Left lung (tissue), 10 donors: ENCODE measurements around the gene ASB3. TPM values are rescaled to one million over a fixed set of nuclear protein-coding genes. Genes with fewer than 3 reads are reported as not detected.

ENCODE experiments used
- ATAC-seq: fragments of 200-7000 bp; cut with Tn5 transposase; one replicate; pipeline ENCODE4 v1.9.1; 2020; ENCODE audit warnings: moderate library complexity
- DNase-seq, 4 donors: peaks; one replicate each; pipeline ENCODE4 v3.0.0-alpha.2; 2013 to 2020
- H3K27ac ChIP-seq, 2 donors: fragments of 200-600 bp; sonication (generic) in 1 of 2; one replicate each; pipeline versions ENCODE4 v1.5.0 to v1.8.0; 2020 to 2021
- H3K27me3 ChIP-seq, 2 donors: fragments of 200-600 bp; sonication (generic) in 1 of 2; one replicate each; pipeline versions ENCODE4 v1.5.0 to v1.8.0; 2020 to 2021
- H3K36me3 ChIP-seq, 2 donors: fragments of 200-600 bp; sonication (generic) in 1 of 2; one replicate each; pipeline versions ENCODE4 v1.5.0 to v1.8.0; 2020 to 2021
- H3K4me1 ChIP-seq, 2 donors: fragments of 200-600 bp; one replicate each; pipeline ENCODE4 v1.8.0; 2021
- H3K4me3 ChIP-seq, 2 donors: fragments of 200-600 bp; sonication (generic) in 1 of 2; one replicate each; pipeline versions ENCODE4 v1.5.0 to v1.8.0; 2020 to 2021; ENCODE audit warnings: mild to moderate bottlenecking in 1 of 2
- H3K9me3 ChIP-seq, 2 donors: fragments of 200-600 bp; sonication (generic) in 1 of 2; one replicate each; pipeline versions ENCODE4 v1.5.0 to v1.8.0; 2020 to 2021
- CTCF ChIP-seq, 2 donors: fragments of 200-600 bp; sonication (generic) in 1 of 2; IDR thresholded peaks; one replicate each; pipeline versions ENCODE4 v1.5.0 to v1.8.0; 2021; ENCODE audit warnings: antibody characterized with exemption in 2 of 2
- intact Hi-C, 2 donors: fragments of 100-400 bp; cut with DNase I; formaldehyde crosslinking; loops; one replicate each; pipeline versions ENCODE4 v1.11.2 to v1.14.2; 2022
- polyA plus RNA-seq, 6 donors: library from polyadenylated mRNA; unstranded; fragments of 120-200 nt; gene quantifications; one replicate each; pipeline ENCODE4 v1.2.1, GENCODE V29; 2013; ENCODE audit not compliant: insufficient read length in 6 of 6
- total RNA-seq, 2 donors: library from RNA; stranded (reverse); fragmentation: NEBNext Ultra II Directional; extraction: Animal tissue kit (Norgen Biotek cat#: 25700); gene quantifications; one replicate each; pipeline ENCODE4 v1.2.1, GENCODE V29; 2021
- donor health status: DM: no; HTN: yes; CAD: no.
- donor health status: DM: no; HTN: no; CAD: no.

The ASB3 gene
- total and polyA plus RNA-seq, 8 donors: 22.7 to 39.6 (median 31.3) TPM

- Histone ChIP-seq H3K27me3 (no peaks in the 10 kb centered on the region), H3K4me1 (no peaks in the 10 kb centered on the region), H3K36me3 (no peaks in the 10 kb centered on the region), H3K9me3 (no peaks in the 10 kb centered on the region), H3K4me3 (no peak overlapping the region), H3K27ac (no peak overlapping the region)
- intact Hi-C loops: no loop called here
- TF ChIP-seq CTCF (IDR thresholded peaks at IDR 0.05): no peak
- DNase-seq (no peak), ATAC-seq (no peak)
These were observed 145.5 kb downstream of the ASB3 start for GRCh38 chr2:53641290-53641689.

- H3K4me3 ChIP-seq: no peak overlapping the region
- no peak for ATAC-seq
- H3K9me3 ChIP-seq: no peaks in the 10 kb centered on the region
- H3K27ac ChIP-seq: no peak overlapping the region
- H3K27me3 ChIP-seq: no peaks in the 10 kb centered on the region
- no peak for TF ChIP-seq CTCF (IDR thresholded peaks at IDR 0.05)
- no peak for DNase-seq
- H3K4me1 ChIP-seq: no peaks in the 10 kb centered on the region
- H3K36me3 ChIP-seq: no peaks in the 10 kb centered on the region
- intact Hi-C loops: no loop called here
These were observed 146.3 kb downstream of the ASB3 start for GRCh38 chr2:53640466-53640865.

GRCh38 chr2:53636596-53636995 lies 150.2 kb downstream of the ASB3 start:
- H3K4me1 ChIP-seq: no peaks in the 10 kb centered on the region
- H3K4me3 ChIP-seq: no peak overlapping the region
- ATAC-seq (no peak), DNase-seq (no peak)
- intact Hi-C loops: no loop called here
- H3K9me3 ChIP-seq: no peaks in the 10 kb centered on the region
- H3K27ac ChIP-seq: no peak overlapping the region
- H3K36me3 ChIP-seq: no peaks in the 10 kb centered on the region
- H3K27me3 ChIP-seq: no peaks in the 10 kb centered on the region
- no peak for TF ChIP-seq CTCF (IDR thresholded peaks at IDR 0.05)

- no peak for DNase-seq
- Histone ChIP-seq H3K9me3 (no peaks in the 10 kb centered on the region), H3K4me1 (no peaks in the 10 kb centered on the region), H3K4me3 (no peak overlapping the region), H3K27me3 (no peaks in the 10 kb centered on the region), H3K36me3 (no peaks in the 10 kb centered on the region), H3K27ac (no peak overlapping the region)
- no peak for TF ChIP-seq CTCF (IDR thresholded peaks at IDR 0.05)
- ATAC-seq: no peak
- intact Hi-C loops: no loop called here
These were observed 150.6 kb downstream of the ASB3 start for GRCh38 chr2:53636109-53636508.

GRCh38 chr2:53635694-53636093 lies 151.1 kb downstream of the ASB3 start:
- TF ChIP-seq CTCF (IDR thresholded peaks at IDR 0.05): no peak
- Histone ChIP-seq H3K9me3 (no peaks in the 10 kb centered on the region), H3K4me3 (no peak overlapping the region), H3K36me3 (no peaks in the 10 kb centered on the region), H3K27ac (no peak overlapping the region), H3K4me1 (no peaks in the 10 kb centered on the region), H3K27me3 (no peaks in the 10 kb centered on the region)
- ATAC-seq: no peak
- no peak for DNase-seq
- intact Hi-C loops: no loop called here
